HG02840 (cell line): ENCODE results near the gene NADSYN1.
"Not testable (repeated sequence)": the region's sequence is repeated elsewhere in the genome, so short reads cannot be mapped to it uniquely, and the experiment has no call there.

Experiments used
- ATAC-seq: cut with Tn5 transposase; IDR thresholded peaks from one replicate; pipeline ENCODE4 v1.9.1; 2021; ENCODE audit warnings: mild to moderate bottlenecking, moderate library complexity, moderate number of reproducible peaks; ENCODE audit not compliant: unreplicated experiment, low FRiP score

Gene NADSYN1

DNA sequence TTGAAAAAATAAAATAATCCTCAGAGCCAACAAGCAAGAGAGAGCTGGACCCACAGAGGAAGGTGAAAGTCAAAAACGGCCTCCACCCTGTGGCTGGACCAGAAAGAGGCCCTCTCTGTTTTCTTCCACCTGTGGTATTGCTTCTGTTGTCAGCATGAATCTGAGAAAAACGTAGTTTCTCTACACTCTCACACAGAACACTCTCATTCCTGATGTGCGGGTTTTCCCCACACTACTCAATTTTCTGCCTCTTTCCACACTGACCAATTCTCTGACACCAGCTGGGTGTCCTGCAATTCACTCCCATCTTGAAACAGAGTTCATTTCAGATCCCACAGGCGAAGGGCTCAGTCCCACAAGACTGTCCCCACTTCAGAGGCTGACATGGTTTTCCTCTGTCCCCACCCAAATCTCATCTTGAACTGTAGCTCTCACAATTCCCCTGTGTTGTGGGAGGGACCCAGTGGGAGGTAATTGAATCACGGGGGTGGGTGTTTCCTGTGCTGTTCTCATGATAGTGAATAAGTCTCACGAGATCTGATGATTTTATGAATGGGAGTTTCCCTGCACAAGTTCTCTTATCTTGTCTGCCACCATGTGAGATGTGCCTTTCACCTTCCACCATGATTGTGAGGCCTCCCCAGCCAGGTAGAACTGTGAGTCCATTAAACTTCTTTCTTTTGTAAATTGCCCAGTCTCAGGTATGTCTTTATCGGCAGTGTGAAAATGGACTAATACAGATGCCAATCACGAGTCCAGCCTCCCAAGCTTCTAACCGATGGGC is 87.7 kb downstream of the NADSYN1 start:
- not testable (repeated sequence) for ATAC-seq

DNA sequence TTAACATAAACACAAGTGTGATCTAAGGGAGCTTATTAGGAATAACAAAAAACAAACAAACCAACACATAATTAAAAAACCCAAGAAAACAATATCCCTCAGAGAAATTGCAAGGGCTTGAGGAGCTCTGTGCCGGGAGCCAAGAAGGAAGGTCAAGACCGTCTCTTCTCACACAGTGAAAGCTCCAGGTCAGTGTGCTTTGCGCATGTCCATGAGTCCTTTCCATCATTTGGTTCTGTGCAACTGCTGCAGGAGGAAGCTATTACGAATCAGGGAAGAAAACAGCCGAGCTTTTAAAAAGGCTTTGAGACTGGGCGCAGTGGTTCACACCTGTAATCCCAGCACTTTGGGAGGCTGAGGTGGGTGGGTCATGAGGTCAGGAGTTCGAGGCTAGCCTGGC is 89.4 kb downstream of the NADSYN1 start:
- ATAC-seq = no peak

DNA sequence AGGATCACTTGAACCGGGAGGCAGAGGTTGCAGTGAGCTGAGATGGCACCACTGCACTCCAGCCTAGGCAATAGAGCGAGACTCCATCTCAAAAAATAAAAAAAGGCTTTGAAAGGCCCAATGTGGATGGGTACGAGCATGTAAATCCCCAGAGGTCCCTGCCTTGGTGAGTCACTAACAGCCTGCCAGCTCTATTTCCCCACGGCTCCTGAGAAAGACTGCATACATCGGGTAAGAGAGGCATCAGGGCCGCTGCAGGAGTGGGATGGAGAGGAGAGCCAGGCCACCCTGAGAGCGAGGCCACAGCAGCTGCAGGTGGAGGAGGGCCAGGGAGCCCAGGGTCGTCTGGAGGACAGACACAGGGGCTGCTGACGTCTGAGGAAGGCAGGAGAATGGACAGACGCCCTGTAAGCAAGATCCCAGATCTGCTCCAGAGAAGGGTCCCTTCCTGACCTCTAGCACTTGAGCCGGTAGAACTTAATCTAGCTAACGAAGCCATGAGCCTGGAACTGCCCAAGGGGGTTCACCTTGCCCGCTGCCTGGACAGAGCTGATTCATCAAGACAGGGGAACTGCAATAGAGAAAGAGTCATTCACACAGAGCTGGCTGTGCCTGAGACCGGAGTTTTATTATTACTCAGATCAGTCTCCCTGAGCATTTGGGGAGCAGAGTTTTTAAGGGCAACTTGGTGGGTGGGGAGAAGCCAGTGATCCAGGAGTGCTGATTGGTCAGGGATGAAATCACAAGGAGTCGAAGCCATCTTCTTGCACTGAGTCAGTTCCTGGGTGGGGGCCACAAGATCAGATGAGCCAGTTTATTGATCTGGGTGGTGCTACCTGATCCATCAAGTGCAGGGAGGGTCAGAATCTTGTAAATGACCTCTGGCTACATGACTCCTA is 90.1 kb downstream of the NADSYN1 start:
- ATAC-seq = no peak

DNA sequence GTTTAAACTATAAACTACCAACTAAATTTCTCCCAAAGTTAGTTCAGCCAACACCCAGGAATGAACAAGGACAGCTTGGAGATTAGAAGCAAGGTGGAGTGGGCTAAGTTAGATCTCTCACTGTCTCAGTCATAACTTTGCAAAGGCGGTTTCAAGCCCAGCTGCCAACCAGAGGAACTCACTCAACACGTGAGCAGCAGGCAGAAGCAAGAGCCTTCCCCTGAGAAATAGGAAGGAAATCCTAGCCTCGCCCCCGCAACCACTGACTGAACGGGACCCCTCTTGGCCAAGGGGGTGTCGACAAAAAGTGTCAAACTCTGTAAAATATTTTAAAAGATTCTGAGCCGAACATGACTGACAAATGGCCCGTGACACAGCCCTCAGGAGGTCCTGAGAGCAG is 90.9 kb downstream of the NADSYN1 start:
- ATAC-seq = no peak

DNA sequence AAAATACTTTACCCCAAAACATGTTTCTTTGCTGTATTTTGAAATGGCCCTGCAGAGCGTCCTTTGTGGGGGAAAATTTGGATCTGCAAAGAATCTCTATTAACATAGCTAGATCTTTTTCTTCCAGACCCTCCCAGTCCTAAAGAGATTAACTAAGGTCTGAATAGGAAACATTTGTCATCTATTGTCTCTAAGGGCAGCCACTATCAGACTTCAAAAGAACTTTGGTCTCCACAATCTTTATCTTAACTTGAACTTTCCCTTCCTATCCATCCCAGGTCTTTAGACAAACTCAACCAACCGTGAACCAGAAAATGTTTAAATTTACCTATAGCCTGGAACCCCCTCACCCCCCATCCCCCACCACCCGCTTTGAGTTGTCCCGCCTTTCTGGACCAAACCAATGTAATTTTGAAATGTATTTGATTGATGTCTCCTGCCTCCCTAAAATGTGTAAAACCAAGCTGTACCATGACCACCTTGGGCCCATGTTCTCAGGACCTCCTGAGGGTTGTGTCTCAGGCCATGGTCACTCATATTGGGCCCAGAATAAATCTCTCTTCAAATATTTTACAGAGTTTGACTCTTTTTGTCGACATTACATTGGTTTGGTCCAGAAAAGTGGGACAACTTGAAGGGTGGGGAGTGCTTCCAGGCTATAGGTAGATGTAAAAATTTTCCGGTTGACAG is 91.7 kb downstream of the NADSYN1 start:
- no peak for ATAC-seq

DNA sequence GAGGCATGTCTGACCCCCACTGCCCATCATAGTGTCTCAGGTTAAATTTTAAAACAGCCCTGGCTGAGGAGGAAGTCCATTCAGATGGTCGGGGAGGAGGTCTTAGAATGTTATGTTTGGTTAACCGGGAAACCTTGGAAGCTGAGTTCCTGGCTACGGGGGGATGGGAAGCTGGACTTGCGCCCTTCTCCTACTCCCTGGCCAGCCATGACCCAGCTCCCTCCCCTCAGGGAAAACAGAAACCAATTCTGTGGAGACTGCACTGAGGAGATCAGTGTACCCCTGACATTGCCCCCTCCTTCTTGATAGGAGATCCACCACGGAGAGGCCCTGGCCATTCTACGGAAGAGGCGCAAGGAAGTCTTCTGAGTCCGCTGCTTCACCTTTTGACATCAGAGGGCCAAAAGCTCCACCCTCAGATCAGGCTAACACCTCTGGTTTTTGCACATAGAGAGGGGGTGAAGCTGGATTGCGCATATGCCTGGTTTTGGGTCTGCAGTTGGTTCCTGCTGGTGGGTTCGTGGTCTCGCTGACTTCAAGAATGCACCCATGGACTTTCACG is 92.5 kb downstream of the NADSYN1 start:
- no peak for ATAC-seq

DNA sequence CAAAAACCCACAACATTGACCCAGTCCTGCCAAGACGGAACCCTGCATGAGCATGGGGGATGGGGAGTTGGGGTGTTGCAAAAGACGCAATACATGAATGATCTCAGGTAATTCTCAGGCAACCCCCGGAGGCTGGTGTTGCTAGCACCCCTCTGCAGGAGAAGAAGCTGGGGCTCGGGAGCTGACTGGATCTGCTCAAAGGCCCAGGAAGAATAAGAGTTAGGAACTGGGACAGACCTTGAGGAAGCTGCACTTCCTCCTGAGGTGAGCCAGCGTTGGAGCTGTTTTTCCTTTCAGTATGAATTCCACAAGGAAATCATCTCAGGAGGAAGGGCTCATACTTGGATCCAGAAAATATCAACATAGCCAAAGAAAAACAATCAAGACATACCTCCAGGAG is 95.1 kb downstream of the NADSYN1 start, which contains the start of gene KRTAP5-9:
TSS of gene KRTAP5-9 (plus strand) at position 301 of the 400 bp plus-strand sequence. CDS start 238 bp downstream, outside the sequence.
- ATAC-seq = no peak

DNA sequence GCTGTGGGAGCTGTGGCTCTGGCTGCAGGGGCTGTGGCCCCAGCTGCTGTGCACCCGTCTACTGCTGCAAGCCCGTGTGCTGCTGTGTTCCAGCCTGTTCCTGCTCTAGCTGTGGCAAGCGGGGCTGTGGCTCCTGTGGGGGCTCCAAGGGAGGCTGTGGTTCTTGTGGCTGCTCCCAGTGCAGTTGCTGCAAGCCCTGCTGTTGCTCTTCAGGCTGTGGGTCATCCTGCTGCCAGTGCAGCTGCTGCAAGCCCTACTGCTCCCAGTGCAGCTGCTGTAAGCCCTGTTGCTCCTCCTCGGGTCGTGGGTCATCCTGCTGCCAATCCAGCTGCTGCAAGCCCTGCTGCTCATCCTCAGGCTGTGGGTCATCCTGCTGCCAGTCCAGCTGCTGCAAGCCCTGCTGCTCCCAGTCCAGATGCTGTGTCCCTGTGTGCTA is 95.7 kb downstream of the NADSYN1 start:
- ATAC-seq = no peak
